SW480 (cell line): Measurements from ENCODE around the gene IGSF9B.

Experiments used
- DNase-seq: peaks from one replicate; pipeline ENCODE4 v3.0.0-alpha.2; 2016; ENCODE audit warnings: low spot score

IGSF9B gene

DNA sequence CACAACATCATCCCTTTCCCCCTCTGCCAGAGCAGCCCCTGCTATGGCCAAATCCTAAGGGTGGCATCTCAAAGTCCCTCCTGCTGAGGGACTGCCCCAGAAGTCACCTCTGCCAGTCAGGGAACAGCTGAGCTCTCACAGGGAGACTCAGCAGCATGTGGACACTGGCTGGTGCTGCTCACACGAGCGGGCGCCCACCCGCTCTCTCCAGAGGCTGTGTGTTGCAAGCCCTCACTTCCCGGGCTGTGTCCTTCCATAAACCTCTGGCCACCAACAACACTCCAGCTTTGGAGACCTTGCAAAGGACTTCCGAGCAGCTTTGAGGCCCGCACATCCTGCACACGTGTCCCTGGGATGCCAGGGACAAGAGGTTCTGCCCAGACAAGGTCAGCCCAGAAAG lies 2.8 kb downstream of the IGSF9B start:
- DNase-seq: no peak

DNA sequence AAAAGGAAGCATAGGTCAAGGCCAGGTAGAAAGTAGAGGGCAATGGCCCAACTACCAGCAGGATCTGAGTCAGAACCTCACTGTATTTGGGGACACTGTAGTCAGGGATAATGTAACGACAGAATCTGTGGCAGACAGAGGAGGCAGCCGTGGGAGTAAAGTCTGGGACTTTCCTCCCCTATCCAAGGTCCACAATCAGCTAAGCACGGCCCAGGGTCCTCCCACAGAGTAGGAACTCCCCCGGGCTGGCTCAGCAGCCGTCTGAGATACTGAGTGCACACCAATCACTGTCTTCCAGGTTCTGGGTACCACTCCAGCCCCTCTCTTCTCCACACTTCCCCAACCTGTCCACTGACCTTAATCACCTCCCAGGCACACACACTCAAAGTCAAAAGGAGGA lies 3.2 kb downstream of the IGSF9B start:
- DNase-seq: no peak

DNA sequence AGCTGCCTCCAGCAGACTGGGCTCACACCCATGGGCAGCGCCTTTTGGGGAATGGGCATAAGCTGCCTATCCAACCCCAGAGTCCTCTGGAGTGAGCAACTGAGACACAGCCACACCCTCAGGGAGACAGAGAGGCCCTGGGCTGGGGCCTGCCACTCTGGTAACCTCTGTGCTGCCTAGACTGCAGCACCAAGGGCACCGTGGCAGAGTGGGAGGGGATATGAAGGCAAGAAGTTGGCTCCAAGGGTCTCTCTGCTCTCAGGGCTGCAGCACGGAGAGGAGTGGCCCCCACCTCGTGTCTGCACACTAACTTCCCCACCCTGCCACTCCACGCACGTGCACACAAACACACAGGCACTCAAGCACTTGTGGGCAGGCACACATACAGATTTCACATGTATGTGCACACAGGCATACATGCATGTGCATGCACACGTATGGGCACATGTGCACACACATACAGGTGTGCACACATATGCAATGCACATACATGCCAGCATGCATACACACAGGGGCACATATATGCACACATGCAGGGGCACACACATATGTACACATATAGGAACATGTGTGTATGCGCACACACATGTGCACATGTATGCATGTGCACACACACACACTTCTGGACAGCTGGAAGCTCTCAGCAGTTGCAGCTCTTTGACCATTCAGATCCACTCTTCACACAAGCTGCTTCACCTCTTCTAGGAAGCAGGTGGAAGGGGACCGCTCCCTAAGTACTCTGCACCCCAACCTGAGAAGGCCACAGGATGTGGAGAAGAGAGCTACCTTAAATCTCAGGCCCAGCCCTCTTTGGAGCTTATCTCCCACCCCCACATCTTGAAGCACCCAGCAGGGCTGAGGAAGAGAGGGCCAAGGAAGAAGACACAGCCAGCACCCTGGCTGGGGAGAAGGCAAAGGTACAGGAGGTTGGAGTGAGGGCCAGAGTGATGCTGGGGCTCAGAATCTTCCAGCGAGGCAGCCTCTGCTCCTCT lies 4.3 kb downstream of the IGSF9B start:
- DNase-seq: no peak

DNA sequence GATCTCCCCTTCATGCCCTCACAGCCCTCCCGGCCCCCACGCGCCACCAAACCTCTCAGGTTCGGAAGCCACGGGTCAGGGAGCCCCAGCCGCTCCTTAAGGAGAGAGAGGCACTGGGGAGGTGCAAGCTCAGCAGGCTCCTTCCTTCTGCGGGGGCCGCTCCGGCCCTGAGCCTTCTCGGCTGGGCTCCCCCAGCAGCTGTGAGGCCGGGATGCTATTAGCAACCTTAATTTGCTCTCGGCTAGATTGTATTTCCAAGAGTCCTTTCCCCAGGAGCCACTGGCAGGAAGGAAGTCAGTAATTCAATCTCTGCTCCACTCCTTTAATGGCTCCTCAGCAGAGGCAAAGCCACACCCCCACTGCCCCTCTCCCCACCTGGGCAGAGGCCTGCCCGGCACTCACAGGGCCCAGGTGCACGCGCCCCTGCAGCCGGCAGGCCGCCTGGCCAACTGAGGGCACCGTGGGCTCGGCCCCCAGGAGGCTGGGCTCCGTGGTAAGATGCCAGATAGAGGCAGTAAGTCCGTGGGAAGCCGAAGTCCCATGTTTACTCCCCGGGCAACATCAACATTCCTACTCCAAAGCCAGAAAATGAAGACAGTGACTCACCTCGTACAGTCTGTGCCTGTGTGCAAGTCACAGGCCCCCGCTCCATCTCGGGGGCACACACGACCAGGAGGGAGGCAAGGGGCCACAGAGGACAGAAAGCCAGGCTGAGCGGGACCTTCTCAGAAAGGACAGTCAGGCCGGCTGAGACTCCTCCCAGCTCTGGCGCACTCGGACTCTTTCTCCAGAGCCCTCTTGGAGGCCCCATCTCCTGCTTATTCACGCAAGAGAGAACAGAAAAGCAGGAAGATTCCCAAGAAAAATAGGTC lies 5.2 kb downstream of the IGSF9B start:
- peak; percentile 44 for DNase-seq

DNA sequence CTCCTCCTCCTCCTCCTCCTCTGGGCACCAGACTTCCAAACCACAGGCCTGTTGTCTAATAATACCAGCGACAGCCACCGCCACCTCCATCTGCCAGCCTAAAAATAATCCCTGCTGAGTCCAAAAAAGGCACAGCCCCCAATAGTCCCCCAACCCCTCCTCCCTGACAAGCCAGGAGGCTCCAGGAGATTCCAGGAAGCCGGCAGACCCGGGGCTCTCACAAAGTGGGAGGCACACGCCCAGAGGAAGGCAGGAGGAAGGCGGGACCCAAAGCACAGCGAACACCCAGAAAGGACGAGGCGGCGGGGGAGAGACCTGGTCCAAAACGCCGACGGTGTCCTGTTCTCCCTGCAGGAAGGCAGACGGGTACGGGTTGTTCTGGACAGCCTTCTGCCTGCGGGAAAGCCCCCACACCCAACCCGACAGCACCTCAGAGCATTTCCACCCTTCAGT lies 5.9 kb downstream of the IGSF9B start:
- no peak for DNase-seq

DNA sequence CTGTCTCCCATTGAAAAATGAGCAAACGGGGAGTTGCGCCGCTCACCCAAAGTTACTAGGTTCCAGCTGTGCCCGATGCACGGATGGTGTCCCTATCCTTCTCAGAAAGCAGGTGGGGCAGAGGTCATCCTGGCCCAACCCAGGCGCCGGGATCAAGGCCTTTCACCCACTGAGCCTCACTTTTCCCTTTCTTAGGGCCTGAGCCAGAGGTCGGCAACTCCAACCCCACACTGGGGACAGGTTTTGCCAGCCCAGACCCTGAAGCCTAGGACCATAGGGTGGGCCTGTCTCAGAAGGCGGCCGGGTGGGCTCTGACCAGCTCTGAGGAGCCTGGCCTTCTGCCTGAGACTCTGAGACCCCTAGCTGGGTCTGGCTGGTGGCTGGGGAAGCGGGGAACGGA lies 6.3 kb downstream of the IGSF9B start:
- no peak for DNase-seq

DNA sequence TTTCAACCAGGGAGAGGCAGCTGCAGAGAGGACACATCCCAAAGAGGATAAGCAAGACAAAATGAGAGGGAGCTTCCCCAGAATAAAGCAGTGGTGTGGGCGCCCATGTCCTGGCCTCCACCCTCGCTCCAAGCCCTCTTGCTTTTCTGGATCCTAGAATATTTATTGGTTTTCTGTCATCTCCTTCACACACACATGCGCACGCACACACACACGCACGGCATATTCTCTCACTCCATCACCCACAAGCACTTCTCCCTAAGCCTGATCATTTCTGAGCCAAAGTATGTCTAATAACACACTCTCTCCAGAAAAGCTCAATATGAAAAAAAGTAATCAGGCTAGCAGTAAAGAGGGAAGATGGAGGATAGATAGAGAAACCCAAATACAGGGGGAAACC lies 7.6 kb downstream of the IGSF9B start:
- no peak for DNase-seq

DNA sequence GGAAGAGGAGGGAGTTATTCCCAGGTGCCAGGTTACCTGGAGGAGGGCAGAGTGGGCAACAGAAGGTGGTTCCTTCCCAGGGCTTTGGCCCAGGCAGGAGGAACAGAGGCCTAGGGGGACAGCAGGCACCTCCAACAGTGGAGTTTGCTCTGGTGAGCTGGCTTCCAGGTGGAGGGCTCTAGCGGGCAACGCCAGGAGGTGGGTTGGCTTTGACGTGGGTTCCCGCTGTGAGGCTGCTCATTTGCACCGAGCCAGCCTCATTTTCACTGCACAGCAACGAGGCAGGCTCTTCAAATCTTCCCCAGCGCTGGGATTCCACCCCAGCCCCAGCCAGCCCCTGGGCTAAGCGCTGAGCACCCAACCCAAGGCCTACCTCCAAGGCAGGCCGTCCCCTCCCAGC lies 8.1 kb downstream of the IGSF9B start:
- DNase-seq: no peak

DNA sequence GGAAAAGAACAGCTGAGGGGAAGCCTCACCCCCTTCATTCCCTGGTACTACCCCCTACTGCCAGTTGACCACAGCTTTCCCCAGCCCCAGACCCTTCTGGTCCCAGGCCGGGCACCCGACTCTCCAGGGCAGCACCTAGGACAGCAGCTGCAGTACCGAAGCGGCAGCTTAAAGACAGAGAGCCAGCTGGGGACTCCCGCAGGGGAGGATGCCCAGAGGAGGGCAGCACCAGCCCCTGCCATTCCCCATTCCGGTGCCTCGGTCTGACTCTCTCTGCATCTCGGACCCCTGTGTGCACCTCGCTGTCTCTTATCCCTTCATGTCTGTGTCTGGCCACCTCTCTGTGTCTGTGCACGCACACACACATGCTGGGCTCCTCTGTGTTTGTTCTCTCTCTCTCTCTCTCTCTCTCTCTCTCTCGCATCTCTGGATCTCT lies 9.4 kb downstream of the IGSF9B start:
- DNase-seq: peak; percentile 82

DNA sequence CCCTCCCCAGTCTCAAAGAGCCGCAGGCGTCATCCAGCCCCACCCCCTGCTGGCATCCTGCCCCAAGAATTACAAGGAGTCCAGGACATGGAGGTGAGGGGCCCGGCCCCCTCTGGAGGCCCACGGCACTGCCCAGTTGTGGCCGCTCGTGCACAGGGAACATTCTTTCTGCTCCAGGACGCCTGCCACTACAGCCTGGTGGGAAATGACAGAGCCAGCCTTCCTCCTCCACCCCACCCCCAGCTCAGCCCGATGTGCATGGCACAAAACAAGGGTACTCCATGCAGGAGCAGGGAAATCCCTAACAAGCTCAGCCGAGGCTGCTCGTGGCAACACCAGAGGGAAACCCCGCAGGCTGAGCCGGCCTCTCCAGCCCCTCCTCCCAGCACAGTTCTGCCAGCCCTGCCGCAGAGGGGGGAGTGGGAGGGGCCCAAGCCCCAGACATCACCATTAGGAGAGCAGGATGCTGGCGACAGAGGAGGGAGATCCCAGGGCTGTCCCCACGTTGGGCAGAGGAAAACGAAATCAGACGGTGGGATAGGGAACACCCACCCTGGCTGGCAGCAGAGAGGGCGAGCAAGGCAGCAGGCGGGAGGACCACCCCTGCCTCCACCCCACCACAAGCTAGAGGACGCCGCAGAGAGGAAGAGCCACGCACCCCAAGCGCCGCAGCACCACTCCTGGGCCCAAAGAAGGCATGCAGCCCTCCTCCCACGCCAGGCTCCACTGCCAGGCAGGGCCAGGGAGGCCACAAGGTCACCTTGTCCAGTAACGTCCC lies 10.0 kb downstream of the IGSF9B start:
- DNase-seq: peak; percentile 80

DNA sequence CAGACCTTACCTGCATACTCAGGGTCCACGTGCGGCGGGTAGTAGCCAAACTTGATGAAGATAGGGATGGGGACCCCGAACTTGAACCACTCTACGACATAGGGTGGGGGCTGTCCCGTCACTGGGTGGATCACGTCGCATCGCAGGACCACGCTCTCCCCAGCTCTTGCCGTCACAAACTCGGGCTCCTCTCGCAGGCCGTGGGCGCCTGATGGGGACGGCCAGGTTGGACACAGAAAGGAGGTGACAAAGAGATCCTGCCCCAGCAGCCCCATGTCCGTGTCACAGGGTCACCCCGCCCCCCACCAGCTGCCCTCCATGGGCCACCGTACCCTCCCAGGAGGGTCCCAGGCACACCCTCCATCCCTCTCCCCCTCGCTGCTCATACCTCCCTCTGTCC lies 10.7 kb downstream of the IGSF9B start:
- no peak for DNase-seq

DNA sequence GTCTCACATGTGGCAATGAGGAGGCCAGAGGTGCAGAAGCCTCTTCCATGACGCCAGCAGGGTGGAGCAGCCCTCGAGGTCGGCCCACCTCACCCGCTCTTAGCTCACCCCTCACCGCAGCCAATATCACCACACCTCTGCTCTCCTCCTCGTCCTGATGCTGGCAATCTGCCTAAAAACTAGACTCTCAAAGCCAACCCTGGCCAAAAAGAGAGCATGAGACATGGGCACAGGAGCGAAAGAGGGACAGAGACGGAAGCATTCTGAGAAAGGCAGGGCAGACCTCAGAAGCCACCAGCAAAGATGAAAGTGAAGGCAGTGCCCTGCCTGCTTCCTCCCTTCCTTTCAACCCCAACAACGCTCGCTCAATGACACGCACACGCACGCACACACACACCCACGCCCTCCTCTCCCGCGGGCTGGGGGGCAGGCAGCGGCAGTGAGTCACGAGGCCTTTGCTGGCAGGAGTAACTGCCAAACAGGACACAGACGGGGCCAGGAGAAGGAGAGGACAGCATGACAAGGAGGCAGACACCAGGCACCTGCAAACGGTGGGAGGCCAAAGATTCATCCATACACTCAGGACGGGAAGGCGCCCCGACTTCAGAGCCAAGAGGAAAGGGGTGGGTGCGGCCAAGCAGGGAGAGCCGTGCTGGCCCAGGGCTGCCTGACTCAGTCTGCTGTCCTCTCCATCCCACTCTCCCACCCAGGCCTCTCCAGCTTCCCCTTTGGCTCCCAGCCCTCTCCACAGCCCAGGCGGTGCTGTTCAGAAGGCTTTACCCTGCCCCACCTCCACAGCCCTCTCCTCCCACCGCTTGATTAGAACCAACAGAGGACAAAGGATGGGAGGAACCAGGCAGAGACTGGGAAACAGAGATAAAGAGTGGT lies 11.4 kb downstream of the IGSF9B start:
- DNase-seq: peak; percentile 97

DNA sequence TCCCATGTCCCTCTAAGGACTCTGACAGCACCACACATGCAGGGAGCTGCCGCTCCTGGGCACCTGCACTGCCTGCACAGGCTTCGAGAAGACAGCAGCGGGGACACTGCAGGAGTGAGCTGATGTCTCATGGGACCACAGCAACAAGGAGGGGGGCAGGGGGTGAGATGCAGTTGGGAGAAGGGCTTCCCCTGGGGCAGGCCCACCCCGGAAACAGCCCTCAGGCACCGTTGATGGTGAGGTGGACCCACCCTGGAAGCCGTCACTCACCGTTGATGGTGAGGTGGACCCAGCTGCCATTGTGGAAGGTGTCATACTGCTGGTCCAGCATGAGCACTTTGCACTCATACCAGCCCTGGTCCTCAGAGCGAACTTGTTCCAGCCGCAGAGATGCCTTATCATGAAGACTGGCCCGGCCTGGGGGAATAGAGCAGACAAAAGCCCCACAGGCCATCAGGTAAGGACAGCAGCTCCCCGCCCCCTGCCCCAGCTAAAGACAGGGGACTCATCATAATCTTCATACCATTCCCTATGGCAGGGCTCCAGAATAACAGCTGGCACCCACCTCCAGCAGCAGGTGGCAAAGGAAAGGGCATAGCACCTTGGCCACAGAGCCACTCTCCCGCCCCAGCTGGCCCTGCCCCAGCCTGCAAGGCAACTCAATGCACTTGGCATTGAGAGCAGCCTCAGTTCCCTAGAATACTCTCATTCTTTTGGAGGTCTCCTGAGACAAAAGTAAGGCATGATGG lies 12.6 kb downstream of the IGSF9B start:
- DNase-seq: no peak

DNA sequence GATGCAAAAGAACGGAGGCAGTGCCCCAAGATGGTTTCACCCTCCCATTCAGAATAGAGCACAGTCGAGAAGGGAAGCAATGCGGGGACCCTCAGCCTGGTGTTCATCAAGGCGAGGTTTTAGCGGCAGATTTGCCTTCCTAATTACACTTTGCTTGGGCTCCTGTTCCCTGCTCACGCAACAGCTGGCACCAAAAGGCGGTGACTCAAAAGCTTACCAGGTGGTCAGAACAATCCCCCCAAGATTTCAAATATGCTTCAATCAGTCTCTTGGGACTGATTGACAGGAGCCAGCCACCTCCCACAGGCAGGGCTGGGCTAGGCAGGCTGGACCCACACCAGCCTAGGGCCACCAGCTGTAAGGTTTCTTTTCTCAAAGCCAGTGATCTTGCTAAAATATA lies 14.2 kb downstream of the IGSF9B start:
- DNase-seq: no peak

DNA sequence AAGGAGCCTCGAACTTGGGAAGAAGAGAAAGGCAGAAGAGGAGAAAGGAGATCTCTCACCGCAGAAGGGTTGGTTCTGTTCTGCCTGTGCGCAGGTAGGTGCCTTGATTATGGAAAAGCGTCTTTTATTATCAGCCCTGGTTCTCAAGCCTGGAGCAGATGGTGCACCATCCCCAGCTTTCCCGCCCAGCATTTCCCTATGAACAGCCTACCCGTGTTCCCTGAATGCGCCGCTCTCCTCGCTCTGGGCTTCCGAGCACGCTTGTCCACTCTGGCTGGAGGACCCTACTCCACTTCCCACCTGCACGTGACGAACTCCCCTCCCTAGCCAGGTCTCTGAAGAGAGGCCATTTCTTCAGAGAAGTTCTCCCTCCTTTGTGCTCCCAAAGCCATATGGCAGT lies 15.2 kb downstream of the IGSF9B start:
- no peak for DNase-seq

DNA sequence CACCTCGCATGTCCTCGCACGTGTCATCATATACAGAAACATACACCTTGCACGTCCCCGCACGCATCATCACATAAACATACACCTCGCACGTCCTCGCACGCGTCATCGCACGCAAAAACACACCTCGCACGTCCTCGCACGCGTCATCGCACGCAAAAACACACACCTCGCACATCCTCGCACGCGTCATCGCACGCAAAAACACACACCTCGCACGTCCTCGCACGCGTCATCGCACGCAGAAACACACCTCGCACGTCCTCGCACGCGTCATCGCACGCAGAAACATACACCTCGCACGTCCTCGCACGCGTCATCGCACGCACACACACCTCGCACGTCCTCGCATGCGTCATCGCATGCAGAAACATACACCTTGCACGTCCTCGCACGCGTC lies 16.7 kb downstream of the IGSF9B start:
- DNase-seq: no peak

DNA sequence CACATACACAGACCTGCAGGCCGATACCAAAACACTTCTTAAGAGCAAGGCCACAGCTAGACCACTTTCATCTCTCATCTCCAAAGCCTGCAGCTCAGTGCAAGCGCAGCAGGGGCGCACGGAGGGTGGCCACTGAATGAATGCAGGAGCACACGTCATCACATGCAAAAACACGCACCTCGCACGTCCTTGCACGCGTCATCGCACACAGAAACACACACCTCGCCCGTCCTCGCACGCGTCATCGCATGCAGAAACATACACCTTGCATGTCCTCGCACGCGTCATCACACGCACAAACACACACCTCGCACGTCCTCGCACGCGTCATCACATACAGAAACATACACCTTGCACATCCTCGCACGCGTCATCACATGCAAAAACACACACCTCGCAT lies 17.2 kb downstream of the IGSF9B start:
- no peak for DNase-seq

DNA sequence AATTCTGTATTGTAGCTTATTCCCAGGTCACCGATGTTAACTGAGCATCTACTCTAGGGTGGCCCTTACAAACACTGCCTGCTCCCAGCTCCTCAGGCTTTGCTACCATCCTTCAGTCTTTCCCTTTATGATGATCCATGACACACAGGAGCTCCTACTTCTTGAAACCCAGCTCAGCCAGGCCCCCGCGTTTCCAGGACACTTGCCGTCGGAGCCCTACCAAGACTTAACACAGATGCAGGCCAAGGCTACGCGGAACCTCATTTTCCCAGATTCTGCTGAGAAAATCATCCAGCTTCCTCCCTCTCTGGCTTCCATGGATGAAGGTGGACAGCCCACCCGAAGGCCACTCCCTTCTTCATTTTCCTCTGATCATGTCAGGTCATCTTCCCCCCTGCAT lies 18.6 kb downstream of the IGSF9B start:
- DNase-seq: no peak

DNA sequence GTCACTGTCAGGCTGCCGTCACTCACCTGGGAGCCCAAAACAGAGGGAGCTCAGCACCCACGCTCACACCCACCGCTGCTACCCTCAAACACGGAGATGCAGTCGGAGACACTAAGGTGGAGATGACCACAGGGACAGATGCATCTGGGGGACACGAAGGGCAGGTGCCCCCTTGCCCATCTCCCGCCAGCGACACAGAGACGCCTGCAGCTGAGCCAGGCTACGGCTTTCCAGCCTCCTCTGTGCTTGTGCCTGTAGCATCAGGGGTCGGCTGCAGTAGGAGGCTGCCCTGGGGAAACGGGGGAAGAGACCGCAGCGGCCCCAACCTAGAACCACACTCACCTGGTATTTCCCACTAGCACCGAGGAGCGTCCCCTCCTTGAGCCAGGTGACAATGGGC lies 19.3 kb downstream of the IGSF9B start:
- DNase-seq: no peak

DNA sequence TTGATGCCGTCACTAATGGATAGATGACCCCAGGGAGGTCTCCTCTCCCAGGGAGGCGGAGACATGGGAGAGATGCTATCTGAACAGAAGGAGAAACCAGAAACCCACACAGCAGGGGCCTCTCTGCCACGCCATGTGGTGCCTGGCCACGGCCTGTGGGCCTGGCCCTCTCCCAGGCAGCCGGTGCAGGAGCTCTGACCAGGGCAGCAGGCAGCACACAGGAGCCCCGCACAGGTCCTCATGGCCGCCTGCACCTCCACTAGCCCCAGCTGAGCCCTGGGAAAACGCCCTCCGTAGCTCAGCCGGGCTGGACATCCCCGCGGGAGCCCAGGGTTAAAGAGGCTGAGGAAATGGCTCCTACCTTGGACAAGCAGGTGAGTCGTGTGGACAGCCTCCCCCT lies 19.8 kb downstream of the IGSF9B start:
- no peak for DNase-seq
